ENCODE measurements around the gene HS6ST1.
A peak's percentile ranks its signal among the peaks of the same experiment; 100 is the strongest.

The HS6ST1 gene

GRCh38 chr2:128347701-128348539 is 29.3 kb upstream of the HS6ST1 start:
- peak; percentile 87 for DNase-seq

GRCh38 chr2:128347171-128347558 is 28.5 kb upstream of the HS6ST1 start:
- DNase-seq: no peak

- no peak for DNase-seq
Observed at GRCh38 chr2:128346291-128347170, 27.9 kb upstream of the HS6ST1 start.

GRCh38 chr2:128345436-128346165 is 26.9 kb upstream of the HS6ST1 start:
- DNase-seq: no peak

GRCh38 chr2:128344101-128344500 is 25.4 kb upstream of the HS6ST1 start:
- DNase-seq: no peak

GRCh38 chr2:128343459-128343858 is 24.8 kb upstream of the HS6ST1 start:
- no peak for DNase-seq

- DNase-seq: no peak
Observed at GRCh38 chr2:128342550-128342949, 23.9 kb upstream of the HS6ST1 start.

GRCh38 chr2:128341621-128342020 is 23.0 kb upstream of the HS6ST1 start:
- DNase-seq: no peak

- no peak for DNase-seq
Observed at GRCh38 chr2:128332091-128332634, 13.5 kb upstream of the HS6ST1 start.

- no peak for DNase-seq
Observed at GRCh38 chr2:128330583-128330982, 11.9 kb upstream of the HS6ST1 start.

- no peak for DNase-seq
Observed at GRCh38 chr2:128329607-128330006, 10.9 kb upstream of the HS6ST1 start.

- no peak for DNase-seq
Observed at GRCh38 chr2:128327180-128327964, 8.7 kb upstream of the HS6ST1 start.

GRCh38 chr2:128326346-128326745 is 7.7 kb upstream of the HS6ST1 start:
- DNase-seq: no peak

- no peak for DNase-seq
Observed at GRCh38 chr2:128325611-128326181, 7.0 kb upstream of the HS6ST1 start.

GRCh38 chr2:128324897-128325410 is 6.3 kb upstream of the HS6ST1 start:
- DNase-seq: no peak

- peak; percentile 46 for DNase-seq
Observed at GRCh38 chr2:128324008-128324896, 5.6 kb upstream of the HS6ST1 start.

- DNase-seq: no peak
Observed at GRCh38 chr2:128323555-128323931, 4.9 kb upstream of the HS6ST1 start.

- DNase-seq: peak; percentile 49
Observed at GRCh38 chr2:128322715-128323554, 4.3 kb upstream of the HS6ST1 start.
